Measurements from ENCODE around the gene ORMDL2.
A peak's percentile ranks its signal among the peaks of the same experiment; 100 is the strongest.

ORMDL2 gene

DNA sequence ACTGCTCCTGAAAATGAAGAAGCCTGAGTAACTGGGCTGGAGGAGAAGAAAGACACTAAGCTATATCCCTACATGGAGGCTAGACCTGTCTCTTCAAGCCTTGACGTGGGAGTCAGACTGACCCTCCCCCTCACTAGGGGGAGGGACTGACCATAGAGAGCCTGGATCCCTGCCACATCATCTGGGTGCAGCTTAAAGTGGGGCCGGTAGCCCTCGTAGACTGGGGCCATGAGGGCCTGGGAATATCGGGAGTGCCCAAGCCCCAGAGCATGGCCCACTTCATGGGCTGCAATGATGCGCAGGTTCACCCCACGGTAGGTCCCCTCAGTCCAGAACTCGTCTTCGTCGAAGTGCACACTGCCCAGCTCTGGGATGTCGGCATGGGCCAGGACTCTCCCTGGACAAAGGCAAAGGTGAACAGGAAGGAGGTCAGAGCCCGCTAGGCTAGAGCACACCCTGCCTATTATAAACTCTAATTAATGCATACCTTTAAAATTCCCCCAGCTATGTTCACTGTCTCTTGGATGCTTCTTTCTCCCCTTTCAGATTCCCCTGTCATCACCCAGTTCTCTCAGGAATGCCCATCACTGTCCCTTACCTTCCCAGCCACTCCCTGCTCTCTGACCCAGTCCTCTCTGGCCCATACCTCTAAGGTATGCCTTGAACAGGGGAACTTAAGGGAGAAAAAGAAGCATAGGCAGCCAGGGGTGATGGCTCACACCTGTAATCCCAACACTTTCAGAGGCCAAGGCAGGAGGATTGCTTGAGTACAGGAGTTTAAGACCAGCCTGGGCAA, 21.7 kb downstream of the ORMDL2 start:
- H3K27ac Mint-ChIP-seq: no peak overlapping the region
- no peaks in the 10 kb centered on the region for H3K27me3 Mint-ChIP-seq
- H3K36me3 Mint-ChIP-seq (ENCODE audit: low read depth): no peaks in the 10 kb centered on the region
- DNase-seq: no peak
- H3K4me1 Mint-ChIP-seq: no peaks in the 10 kb centered on the region
- no peak overlapping the region for H3K4me3 Mint-ChIP-seq
- no peak for ATAC-seq
- H3K9me3 Mint-ChIP-seq: no peaks in the 10 kb centered on the region

DNA sequence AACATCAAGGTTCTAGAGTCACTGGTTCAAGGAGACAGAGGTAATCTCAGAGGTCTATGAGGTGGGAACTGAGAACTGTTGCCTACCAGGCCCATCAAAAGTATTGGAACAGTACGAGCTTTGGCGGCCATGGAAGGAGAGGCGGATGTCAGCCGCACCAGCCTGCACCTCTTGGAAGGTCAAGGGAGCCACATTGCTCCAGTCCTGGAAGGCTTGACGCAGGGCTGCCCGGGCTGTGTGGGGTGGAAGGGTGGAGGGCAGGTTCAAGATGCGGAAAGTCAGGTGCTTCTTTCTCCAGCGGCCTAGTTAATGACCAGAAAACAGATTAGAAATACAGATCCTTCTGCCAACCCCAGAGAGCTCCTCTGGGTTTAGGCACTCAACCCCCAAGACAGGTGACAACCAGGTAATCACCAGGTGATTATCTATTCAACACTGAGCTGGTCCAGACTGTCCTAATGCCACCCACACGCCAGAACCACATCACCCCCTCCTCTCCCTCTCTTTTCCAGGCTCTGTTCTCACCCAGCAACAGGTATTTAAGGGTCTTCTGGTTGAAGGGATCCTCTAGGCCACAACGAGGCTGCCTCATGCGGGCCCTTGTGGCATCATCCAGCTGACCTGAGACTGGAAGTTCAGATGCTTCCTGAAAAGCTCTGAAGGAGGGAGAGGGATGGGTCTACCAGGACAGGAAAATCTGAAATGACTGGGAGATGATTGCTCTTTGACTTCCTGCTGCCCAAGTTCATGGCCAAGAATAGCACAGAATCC, 22.9 kb downstream of the ORMDL2 start:
- Mint-ChIP-seq H3K4me3 (no peak overlapping the region), H3K4me1 (no peaks in the 10 kb centered on the region), H3K36me3 (ENCODE audit: low read depth) (no peaks in the 10 kb centered on the region), H3K27me3 (no peaks in the 10 kb centered on the region), H3K27ac (no peak overlapping the region), H3K9me3 (no peaks in the 10 kb centered on the region)
- ATAC-seq (no peak), DNase-seq (no peak)

DNA sequence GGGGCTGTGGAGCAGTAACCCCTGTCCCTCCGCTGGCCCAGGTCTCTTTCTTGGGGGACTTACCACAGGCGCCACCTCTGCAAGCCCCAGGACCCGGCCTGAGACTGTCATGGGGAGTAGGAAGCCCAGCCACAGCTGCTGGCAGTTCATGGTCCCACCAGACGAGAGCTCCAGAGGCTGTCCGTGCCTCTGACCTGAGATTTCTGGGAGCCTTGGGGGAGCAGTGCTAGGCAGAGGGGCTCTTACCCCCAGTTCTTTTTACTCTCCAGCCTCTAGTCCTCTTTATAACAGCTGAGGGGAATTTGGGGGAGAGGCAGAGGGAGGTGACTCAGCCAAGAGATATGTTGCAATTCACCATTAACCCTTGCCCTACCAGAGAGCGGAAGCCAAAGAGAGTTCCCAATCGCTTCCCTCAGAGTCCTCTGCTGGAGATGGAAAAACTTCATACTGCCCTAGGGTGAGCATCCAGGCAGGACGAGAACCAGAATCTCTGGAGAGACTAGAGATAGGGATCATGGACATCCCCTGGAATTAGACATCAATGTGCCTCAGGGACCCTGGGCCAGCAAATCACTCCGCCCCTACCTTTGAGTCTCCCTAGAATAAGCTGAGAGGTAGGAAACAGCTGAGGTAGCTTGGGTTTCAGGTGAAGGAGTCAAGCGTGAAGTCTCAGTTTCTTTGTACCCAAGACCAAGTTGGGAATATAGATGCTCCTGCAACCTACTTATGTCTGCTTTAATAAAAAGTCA, 25.0 kb downstream of the ORMDL2 start, which contains the start of gene MMP19:
TSS of gene MMP19 (minus strand) at position 256 of the 749 bp plus-strand sequence. CDS start at position 150, 106 bp downstream.
- no peaks in the 10 kb centered on the region for H3K27me3 Mint-ChIP-seq

DNA sequence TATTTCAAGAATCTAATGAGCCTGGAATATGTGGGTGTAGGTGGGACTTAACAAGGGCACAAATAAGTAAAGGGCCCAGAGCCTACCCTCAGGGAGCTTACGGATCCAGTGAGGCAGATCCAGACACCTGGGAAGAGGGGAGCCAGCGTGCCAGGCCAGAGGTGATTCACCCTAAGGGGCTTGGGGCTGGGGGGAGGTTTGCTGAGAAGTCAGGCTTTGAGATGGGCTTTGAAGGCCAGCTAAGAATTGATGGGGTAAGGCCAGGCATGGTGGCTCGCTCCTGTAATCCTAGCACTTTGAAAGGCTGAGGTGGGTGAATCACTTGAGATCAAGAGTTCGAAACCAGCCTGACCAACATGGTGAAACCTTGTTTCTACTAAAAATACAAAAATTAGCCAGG, 25.6 kb downstream of the ORMDL2 start:
- no peak overlapping the region for H3K4me3 Mint-ChIP-seq
- DNase-seq (no peak), ATAC-seq (no peak)
- H3K9me3 Mint-ChIP-seq: no peaks in the 10 kb centered on the region
- peaks cover 17% of the 10 kb centered on the region for H3K4me1 Mint-ChIP-seq
- H3K27me3 Mint-ChIP-seq: no peaks in the 10 kb centered on the region
- no peak overlapping the region for H3K27ac Mint-ChIP-seq
- no peaks in the 10 kb centered on the region for H3K36me3 Mint-ChIP-seq (ENCODE audit: low read depth)

More for the DNA sequence above, 25.0 kb downstream of the ORMDL2 start, which contains the start of gene MMP19:
- no peak within 1 kb of the TSS for H3K27ac Mint-ChIP-seq
- peaks cover 14% of the 10 kb centered on the region for H3K4me1 Mint-ChIP-seq
- no peak for ATAC-seq
- no peaks in the 10 kb centered on the region for H3K36me3 Mint-ChIP-seq (ENCODE audit: low read depth)
- no peak for DNase-seq
- no peak within 1 kb of the TSS for H3K4me3 Mint-ChIP-seq
- H3K9me3 Mint-ChIP-seq: no peaks in the 10 kb centered on the region

DNA sequence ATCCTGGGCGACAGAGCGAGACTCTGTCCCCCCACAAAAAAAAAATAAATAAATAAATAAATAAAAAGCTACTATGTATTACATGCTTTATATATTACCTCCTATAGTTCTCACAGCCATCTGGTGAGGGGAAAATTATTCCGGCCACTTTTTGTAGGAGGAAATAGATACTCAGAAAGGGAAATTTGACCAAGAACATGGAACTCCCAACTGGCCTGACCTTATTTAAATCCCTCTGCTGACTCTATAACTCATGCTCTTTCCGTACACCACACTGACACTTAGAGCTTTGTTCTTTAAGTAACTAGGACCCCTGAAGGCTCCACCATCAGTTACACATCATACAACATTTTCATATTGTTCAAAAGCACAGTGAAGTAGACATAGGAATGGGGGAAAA, 27.1 kb downstream of the ORMDL2 start:
- Mint-ChIP-seq H3K27me3 (no peaks in the 10 kb centered on the region), H3K27ac (no peak overlapping the region), H3K4me1 (peaks cover 20% of the 10 kb centered on the region), H3K36me3 (ENCODE audit: low read depth) (no peaks in the 10 kb centered on the region), H3K4me3 (no peak overlapping the region), H3K9me3 (no peaks in the 10 kb centered on the region)
- DNase-seq (no peak), ATAC-seq (no peak)

DNA sequence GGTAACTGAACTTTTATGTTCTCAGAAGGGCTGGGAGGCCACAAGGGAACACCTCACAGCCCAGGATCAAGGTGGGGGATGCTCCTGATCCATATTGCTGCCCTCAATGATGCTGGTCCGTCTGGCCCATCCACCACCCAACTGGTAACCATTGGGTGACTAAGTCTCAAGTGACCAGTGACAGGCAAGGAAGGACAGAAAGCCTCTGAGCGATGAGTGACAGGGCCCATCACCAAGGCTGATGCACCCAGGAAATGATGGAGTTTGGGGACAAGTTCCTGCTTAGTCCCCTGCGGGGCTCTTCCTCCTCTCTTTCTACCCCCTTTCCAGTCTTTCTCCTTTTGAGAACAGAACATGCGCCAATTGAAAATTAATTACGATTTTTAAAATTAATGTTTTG, 27.5 kb downstream of the ORMDL2 start:
- DNase-seq (no peak), ATAC-seq (no peak)
- H3K4me1 Mint-ChIP-seq: peaks cover 20% of the 10 kb centered on the region
- no peaks in the 10 kb centered on the region for H3K27me3 Mint-ChIP-seq
- no peak overlapping the region for H3K27ac Mint-ChIP-seq
- no peaks in the 10 kb centered on the region for H3K9me3 Mint-ChIP-seq
- H3K4me3 Mint-ChIP-seq: no peak overlapping the region
- H3K36me3 Mint-ChIP-seq (ENCODE audit: low read depth): no peaks in the 10 kb centered on the region

DNA sequence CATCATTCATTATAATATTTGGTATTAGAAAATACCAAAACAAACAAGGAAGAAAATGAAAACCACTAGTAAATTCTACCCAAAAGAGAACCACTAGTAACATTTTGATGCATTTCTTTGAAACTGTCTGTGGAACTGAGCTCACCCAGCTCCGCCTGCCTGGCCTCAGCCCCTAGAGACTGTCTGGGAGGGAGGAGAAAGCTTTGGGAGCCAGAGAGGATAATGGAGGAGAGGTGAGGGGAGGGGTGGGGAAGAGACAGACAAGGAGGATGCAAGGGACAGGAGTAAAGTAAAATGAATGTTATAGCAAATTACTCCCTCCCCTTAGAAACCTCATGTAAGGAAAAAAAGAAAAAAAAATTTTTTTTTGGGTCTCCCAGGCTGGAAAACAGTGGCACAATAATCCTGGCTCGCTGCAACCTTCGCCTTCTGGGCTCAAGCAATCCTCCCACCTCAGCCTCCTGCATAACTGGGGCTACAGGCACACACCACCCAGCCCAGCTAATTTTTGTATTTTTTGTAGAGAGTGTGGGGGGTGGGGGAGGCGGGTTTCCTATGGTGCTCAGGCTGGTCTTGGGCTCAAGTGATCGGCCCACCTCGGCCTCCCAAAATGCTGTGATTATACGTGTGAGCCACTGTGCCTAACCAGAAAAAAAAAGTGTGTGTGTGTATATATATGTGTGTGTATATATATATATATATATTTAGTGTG, 28.1 kb downstream of the ORMDL2 start:
- H3K36me3 Mint-ChIP-seq (ENCODE audit: low read depth): no peaks in the 10 kb centered on the region

DNA sequence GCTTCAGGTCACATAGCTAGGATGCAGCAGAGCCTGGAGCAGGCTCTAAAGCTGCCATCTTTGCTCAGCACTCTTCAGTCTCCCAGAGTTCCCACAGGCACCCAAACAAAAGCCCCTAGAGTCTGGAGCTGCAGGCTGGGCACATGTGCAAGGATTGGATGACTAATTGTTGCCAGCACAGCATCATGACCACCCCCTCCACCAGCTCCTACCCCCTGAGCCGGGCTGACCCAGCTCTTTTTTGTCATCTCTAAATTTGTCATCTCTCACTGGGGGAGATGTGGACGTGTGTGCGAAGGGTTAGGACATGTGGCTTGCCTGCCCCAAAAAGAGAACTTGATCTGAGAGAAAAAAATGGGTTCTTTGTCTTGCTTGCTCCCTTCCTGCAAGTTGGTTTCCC, 29.2 kb downstream of the ORMDL2 start:
- Mint-ChIP-seq H3K4me3 (peak overlapping the region; percentile 16), H3K4me1 (peaks cover 20% of the 10 kb centered on the region), H3K36me3 (ENCODE audit: low read depth) (no peaks in the 10 kb centered on the region), H3K27me3 (no peaks in the 10 kb centered on the region), H3K27ac (peak overlapping the region; percentile 89), H3K9me3 (no peaks in the 10 kb centered on the region)
- ATAC-seq (peak; percentile 86), DNase-seq (peak; percentile 57)

More for the DNA sequence above, 28.1 kb downstream of the ORMDL2 start:
- Mint-ChIP-seq H3K4me1 (peaks cover 20% of the 10 kb centered on the region), H3K9me3 (no peaks in the 10 kb centered on the region), H3K27me3 (no peaks in the 10 kb centered on the region), H3K4me3 (no peak overlapping the region), H3K27ac (no peak overlapping the region)
- DNase-seq (no peak), ATAC-seq (no peak)

DNA sequence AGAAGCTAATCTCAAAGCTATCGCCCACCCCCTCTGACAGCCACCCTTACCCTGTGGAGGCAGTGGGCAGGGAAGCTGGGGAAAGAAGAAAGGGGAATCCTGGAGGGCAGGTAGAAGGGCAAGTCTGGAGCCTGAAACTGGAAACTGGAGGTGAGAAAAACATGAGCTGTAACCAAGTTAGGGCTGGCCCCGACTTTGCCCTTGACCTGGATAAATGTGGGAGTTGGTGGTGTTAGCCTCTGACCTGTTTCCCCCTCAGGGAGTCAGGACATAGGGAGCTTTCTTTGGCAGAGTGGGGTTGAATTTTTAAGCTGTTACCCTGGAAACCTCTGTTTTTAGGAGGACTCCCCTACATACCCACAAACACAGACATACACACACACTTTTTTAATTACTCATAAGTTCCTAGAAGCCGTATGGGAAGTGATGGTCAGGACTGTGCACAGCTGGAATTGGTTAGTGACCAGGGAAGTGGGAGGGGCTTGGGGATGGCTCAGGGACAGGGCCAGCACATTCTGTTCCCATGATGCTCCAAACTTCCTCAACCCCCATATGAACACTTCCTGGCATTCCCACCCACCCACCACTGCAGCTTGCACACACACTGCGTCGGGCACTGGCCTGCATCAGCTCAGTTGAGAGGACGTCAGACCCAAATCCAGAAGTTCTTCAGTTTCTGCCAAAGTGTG, 29.9 kb downstream of the ORMDL2 start:
- no peaks in the 10 kb centered on the region for H3K27me3 Mint-ChIP-seq
- H3K36me3 Mint-ChIP-seq (ENCODE audit: low read depth): no peaks in the 10 kb centered on the region
- peaks cover 20% of the 10 kb centered on the region for H3K4me1 Mint-ChIP-seq
- peak overlapping the region; percentile 34 for H3K4me3 Mint-ChIP-seq
- no peaks in the 10 kb centered on the region for H3K9me3 Mint-ChIP-seq
- DNase-seq: peak; percentile 45
- peak; percentile 75 for ATAC-seq
- H3K27ac Mint-ChIP-seq: peak overlapping the region; percentile 89

DNA sequence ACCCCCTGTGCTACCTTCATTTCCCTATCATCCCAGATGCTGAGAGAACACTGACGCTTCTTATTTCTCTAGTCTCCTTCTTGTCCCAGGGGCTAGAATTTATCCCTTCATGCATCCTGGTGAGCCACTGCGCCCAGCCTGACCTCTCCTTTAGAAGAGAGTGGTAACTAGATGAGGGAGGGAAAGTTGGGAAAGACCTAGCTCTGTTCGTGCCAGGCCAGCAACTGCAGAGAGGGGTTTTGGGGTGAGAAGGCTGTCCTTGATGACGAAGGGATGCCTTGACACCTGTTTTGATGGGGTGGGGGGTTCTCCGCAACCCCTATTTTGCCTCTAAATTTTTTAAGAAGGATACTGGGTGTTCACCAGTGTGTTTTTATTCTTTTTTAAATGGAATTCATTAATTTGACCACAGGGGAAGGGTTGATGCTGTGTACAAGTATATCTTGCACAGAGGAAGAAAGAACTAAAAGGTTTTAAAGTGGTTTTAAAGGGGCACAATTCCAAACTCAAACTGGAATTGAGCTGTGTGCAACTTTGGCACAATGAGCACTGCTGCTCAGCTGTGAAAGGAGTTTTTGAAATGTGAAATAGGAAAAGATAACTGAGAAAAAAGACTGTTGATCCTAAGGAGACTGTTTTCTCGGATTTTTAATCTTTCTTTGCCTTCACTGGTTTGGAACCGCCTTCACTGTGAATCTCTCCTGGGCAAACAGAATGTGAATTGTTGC, 31.9 kb downstream of the ORMDL2 start:
- Mint-ChIP-seq H3K27ac (no peak overlapping the region), H3K9me3 (no peaks in the 10 kb centered on the region), H3K36me3 (ENCODE audit: low read depth) (no peaks in the 10 kb centered on the region), H3K4me1 (peaks cover 20% of the 10 kb centered on the region), H3K4me3 (no peak overlapping the region), H3K27me3 (no peaks in the 10 kb centered on the region)
- DNase-seq (no peak), ATAC-seq (no peak)

DNA sequence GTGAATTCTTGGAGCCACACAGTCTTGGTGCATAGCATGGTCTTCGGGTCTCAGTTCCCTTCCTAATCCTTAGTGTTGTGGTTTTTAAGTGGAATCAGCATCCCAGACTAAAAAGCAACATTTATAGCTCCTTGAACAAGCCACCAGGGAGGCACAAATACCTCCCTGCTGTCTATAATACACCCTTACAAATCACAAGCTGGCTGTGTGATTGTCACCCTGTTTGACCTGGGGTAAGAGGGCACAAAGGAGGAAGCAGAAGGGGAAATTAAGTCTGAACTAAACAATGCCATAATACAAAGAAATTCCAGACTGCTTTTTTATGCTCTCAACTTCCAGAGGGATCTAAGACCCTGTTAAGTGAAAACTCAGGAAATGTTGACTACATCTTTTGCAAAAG, 32.6 kb downstream of the ORMDL2 start:
- no peak for ATAC-seq

DNA sequence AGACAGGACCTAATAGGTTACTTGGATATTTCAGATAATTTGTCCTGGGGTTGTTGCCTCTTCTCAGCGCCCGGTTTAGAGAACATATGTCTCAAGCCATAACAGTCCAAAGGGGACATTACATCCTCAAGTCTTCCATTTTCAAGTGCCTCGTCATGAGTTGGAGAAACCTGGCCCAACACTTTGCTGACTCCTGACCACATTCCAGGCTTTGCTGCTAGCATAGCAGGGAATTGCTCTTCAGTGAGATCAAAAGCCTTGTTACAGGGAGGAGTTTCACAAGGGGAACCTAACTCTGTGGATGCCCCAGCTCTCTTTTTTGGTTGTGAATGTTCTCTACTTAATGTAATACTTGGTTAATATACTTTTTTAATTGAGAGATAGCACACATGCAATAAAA, 33.1 kb downstream of the ORMDL2 start:
- no peaks in the 10 kb centered on the region for H3K9me3 Mint-ChIP-seq
- no peak overlapping the region for H3K4me3 Mint-ChIP-seq
- H3K27ac Mint-ChIP-seq: no peak overlapping the region
- no peaks in the 10 kb centered on the region for H3K36me3 Mint-ChIP-seq (ENCODE audit: low read depth)
- DNase-seq (no peak), ATAC-seq (no peak)
- H3K27me3 Mint-ChIP-seq: no peaks in the 10 kb centered on the region
- peaks cover 20% of the 10 kb centered on the region for H3K4me1 Mint-ChIP-seq

More for the DNA sequence above, 32.6 kb downstream of the ORMDL2 start:
- H3K4me1 Mint-ChIP-seq: peaks cover 20% of the 10 kb centered on the region
- no peak for DNase-seq
- H3K36me3 Mint-ChIP-seq (ENCODE audit: low read depth): no peaks in the 10 kb centered on the region
- H3K27me3 Mint-ChIP-seq: no peaks in the 10 kb centered on the region
- no peak overlapping the region for H3K4me3 Mint-ChIP-seq
- H3K27ac Mint-ChIP-seq: no peak overlapping the region
- H3K9me3 Mint-ChIP-seq: no peaks in the 10 kb centered on the region

DNA sequence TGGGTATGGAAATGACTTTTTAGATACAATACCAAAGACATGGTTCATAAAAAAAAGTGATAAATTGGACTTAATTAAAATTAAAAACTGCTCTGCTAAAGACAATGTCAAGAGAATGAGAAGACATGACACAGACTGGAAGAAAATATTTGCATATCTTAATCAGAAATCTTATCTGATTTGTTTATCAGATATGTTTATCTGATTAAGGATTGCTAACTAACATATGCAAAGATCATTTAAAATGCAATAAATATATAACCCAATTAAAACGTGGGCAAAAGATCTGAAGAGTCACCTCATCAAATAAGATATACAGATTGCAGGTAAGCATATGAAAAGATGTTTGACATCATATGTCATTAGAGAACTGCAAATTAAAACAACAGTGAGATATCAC, 34.9 kb downstream of the ORMDL2 start:
- H3K4me3 Mint-ChIP-seq: no peak overlapping the region
- no peak for ATAC-seq
- no peaks in the 10 kb centered on the region for H3K27me3 Mint-ChIP-seq
- H3K4me1 Mint-ChIP-seq: peaks cover 7% of the 10 kb centered on the region
- H3K9me3 Mint-ChIP-seq: no peaks in the 10 kb centered on the region
- no peaks in the 10 kb centered on the region for H3K36me3 Mint-ChIP-seq (ENCODE audit: low read depth)
- no peak overlapping the region for H3K27ac Mint-ChIP-seq
- no peak for DNase-seq
